Neural cell (in vitro differentiated cells): Measurements from ENCODE around the gene C14orf119. TPM values are rescaled to one million over a fixed set of nuclear protein-coding genes. Genes with fewer than 3 reads are reported as not detected.

Source experiments
- H2AFZ ChIP-seq: fragments of 200-600, 300-800 bp; sonication (generic), shearing (Covaris generic); 2 replicates; pipeline ENCODE4 v1.6.0; 2014; ENCODE audit warnings: low read depth, mild to moderate bottlenecking, antibody characterized with exemption, low read length, moderate library complexity
- H3F3A ChIP-seq: fragments of 200-600 bp; shearing (Covaris generic); 2 replicates; pipeline ENCODE4 v1.6.1; 2016; ENCODE audit warnings: mild to moderate bottlenecking, moderate library complexity, mixed read lengths, antibody characterized with exemption, low read length; ENCODE audit not compliant: insufficient read depth, poor library complexity, severe bottlenecking
- H3K27ac ChIP-seq: fragments of 200-600, 300-800 bp; sonication (generic), shearing (Covaris generic); 2 replicates; pipeline ENCODE4 v1.5.1; 2014; ENCODE audit warnings: mild to moderate bottlenecking, low read length, moderate library complexity
- H3K27me3 ChIP-seq: fragments of 300-800, 200-600 bp; sonication (generic), shearing (Covaris generic); 2 replicates; pipeline ENCODE4 v1.6.0; 2014; ENCODE audit warnings: mild to moderate bottlenecking, low read depth, low read length, moderate library complexity; ENCODE audit not compliant: insufficient read depth
- H3K36me3 ChIP-seq: fragments of 300-800, 200-600 bp; sonication (generic), shearing (Covaris generic); 2 replicates; pipeline ENCODE4 v1.5.1; 2014; ENCODE audit warnings: mild to moderate bottlenecking, antibody characterized with exemption, low read length, moderate library complexity; ENCODE audit not compliant: insufficient read depth
- H3K4me2 ChIP-seq: fragments of 300-800, 200-600 bp; sonication (generic), shearing (Covaris generic); 2 replicates; pipeline ENCODE4 v1.6.0; 2014; ENCODE audit warnings: mild to moderate bottlenecking, low read length
- H3K4me3 ChIP-seq: fragments of 300-800, 200-600 bp; sonication (generic), shearing (Covaris generic); 2 replicates; pipeline ENCODE4 v1.5.1; 2014; ENCODE audit warnings: mild to moderate bottlenecking, low read length, moderate library complexity
- H3K79me2 ChIP-seq: fragments of 200-600 bp; shearing (Covaris generic); replicated peaks from 2 replicates; pipeline ENCODE4 v1.6.0; 2014; ENCODE audit warnings: mild to moderate bottlenecking, low read length, moderate library complexity; ENCODE audit not compliant: insufficient read depth
- H3K9ac ChIP-seq: fragments of 300-800, 200-600 bp; sonication (generic), shearing (Covaris generic); 2 replicates; pipeline ENCODE4 v1.6.1; 2016; ENCODE audit warnings: mild to moderate bottlenecking, low read length, mixed read lengths
- H3K9me2 ChIP-seq: fragments of 200-600 bp; shearing (Covaris generic); 2 replicates; pipeline ENCODE4 v1.6.1; 2016; ENCODE audit warnings: mild to moderate bottlenecking, low read length, mixed read lengths; ENCODE audit not compliant: insufficient read depth
- H3K9me3 ChIP-seq: fragments of 200-600, 300-800 bp; sonication (generic), shearing (Covaris generic); 2 replicates; pipeline ENCODE4 v1.6.1; 2016; ENCODE audit warnings: mild to moderate bottlenecking, mixed run types, low read length, moderate library complexity, mixed read lengths
- H4K20me1 ChIP-seq: fragments of 200-600 bp; shearing (Covaris generic); 2 replicates; pipeline ENCODE4 v1.6.1; 2016; ENCODE audit warnings: mild to moderate bottlenecking, mixed run types; ENCODE audit not compliant: insufficient read depth
- CTCF ChIP-seq: fragments of 450-650 bp; IDR thresholded peaks from 2 replicates; pipeline ENCODE4 v1.5.1; 2014; ENCODE audit warnings: antibody characterized with exemption, mild to moderate bottlenecking, moderate library complexity; ENCODE audit not compliant: poor library complexity, severe bottlenecking
- EP300 ChIP-seq: fragments of 450-650 bp; conservative IDR thresholded peaks from 2 replicates; pipeline ENCODE4 v1.6.1; 2014; ENCODE audit warnings: antibody characterized with exemption, mild to moderate bottlenecking, moderate library complexity; ENCODE audit not compliant: poor library complexity, severe bottlenecking
- EZH2 ChIP-seq: fragments of 200-600, 300-800 bp; shearing (Covaris generic), sonication (generic); IDR thresholded peaks from 2 replicates; pipeline ENCODE4 v1.6.1; 2014; ENCODE audit warnings: antibody characterized with exemption, low read length, borderline replicate concordance, mild to moderate bottlenecking; ENCODE audit not compliant: insufficient read depth, poor library complexity, severe bottlenecking
- MXI1 ChIP-seq: fragments of 450-650 bp; conservative IDR thresholded peaks from 2 replicates; pipeline ENCODE4 v1.6.1; 2014; ENCODE audit warnings: antibody characterized with exemption, mild to moderate bottlenecking; ENCODE audit not compliant: poor library complexity, severe bottlenecking
- POLR2AphosphoS5 ChIP-seq: IDR thresholded peaks from 2 replicates; pipeline ENCODE4 v1.6.1; 2012
- RAD21 ChIP-seq: fragments of 450-650 bp; conservative IDR thresholded peaks from 2 replicates; pipeline ENCODE4 v1.6.1; 2014; ENCODE audit warnings: antibody characterized with exemption, mild to moderate bottlenecking, moderate library complexity
- REST ChIP-seq: IDR thresholded peaks from 2 replicates; pipeline ENCODE4 v1.6.1; 2012; ENCODE audit warnings: borderline replicate concordance
- SMC3 ChIP-seq: fragments of 450-650 bp; conservative IDR thresholded peaks from 2 replicates; pipeline ENCODE4 v1.6.1; 2014; ENCODE audit warnings: antibody characterized with exemption, mild to moderate bottlenecking, moderate library complexity; ENCODE audit not compliant: poor library complexity
- TAF1 ChIP-seq: IDR thresholded peaks from 2 replicates; pipeline ENCODE4 v1.6.1; 2012; ENCODE audit warnings: low read depth
- polyA plus RNA-seq: library from polyadenylated mRNA; depleted of rRNA; stranded (reverse); fragments of >200 nt; gene quantifications from 2 replicates; pipeline ENCODE4 v1.2.3, GENCODE V29; 2014

Gene C14orf119
- polyA plus RNA-seq, 1 donor from 2014 or later, result 26.4 TPM

- Histone ChIP-seq H2AFZ (no peak overlapping the region), H3K27me3 (no peaks in the 10 kb centered on the region)
Measured at GRCh38 chr14:23113431-23114119, 18.3 kb downstream of the C14orf119 start.

DNA sequence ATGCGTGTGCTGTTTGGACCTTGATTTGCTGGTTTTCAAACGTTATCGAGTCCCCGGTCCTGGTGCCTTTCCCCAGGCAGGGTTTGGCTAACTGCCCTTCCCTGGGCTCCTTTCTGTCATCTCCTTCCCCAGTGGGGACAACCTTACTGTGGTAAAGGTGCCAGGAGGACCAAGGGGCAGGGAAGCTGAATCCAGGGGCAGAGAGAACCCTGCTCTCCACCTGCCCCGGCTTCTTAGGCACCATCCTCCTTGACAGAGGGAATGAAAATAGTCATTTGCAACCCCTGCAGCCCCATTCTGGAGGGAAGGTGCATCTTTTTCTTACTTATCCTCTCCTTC, 18.8 kb downstream of the C14orf119 start:
- H3K9ac ChIP-seq, result no peak overlapping the region
- TF ChIP-seq EP300, result no peak
- no peak for TF ChIP-seq RAD21
- TF ChIP-seq TAF1, result no peak
- TF ChIP-seq POLR2AphosphoS5, result no peak
- no peak for TF ChIP-seq REST
- TF ChIP-seq MXI1, result no peak
- TF ChIP-seq SMC3, result no peak

More at GRCh38 chr14:23113431-23114119, 18.3 kb downstream of the C14orf119 start:
- Histone ChIP-seq H3K4me2 (no peak overlapping the region), H3F3A (no peaks in the 10 kb centered on the region), H3K79me2 (no peaks in the 10 kb centered on the region), H3K9me3 (no peaks in the 10 kb centered on the region), H3K9ac (no peak overlapping the region), H3K9me2 (no peaks in the 10 kb centered on the region), H4K20me1 (no peaks in the 10 kb centered on the region), H3K36me3 (no peaks in the 10 kb centered on the region), H3K27ac (no peak overlapping the region), H3K4me3 (no peak overlapping the region)
- TF ChIP-seq MXI1 (no peak), REST (no peak), CTCF (no peak), SMC3 (no peak), EZH2 (no peak)

More for the DNA sequence above, 18.8 kb downstream of the C14orf119 start:
- no peak overlapping the region for H3K4me2 ChIP-seq
- no peak overlapping the region for H3K27ac ChIP-seq
- H3K4me3 ChIP-seq, result no peak overlapping the region
- no peaks in the 10 kb centered on the region for H3K27me3 ChIP-seq
- H3K79me2 ChIP-seq, result no peaks in the 10 kb centered on the region
- no peaks in the 10 kb centered on the region for H3K36me3 ChIP-seq
- H3K9me2 ChIP-seq, result no peaks in the 10 kb centered on the region
- no peaks in the 10 kb centered on the region for H4K20me1 ChIP-seq
- H3F3A ChIP-seq, result no peaks in the 10 kb centered on the region
- H2AFZ ChIP-seq, result no peak overlapping the region
- H3K9me3 ChIP-seq, result no peaks in the 10 kb centered on the region
